ENCODE results near the gene OR5B21. TPM values are rescaled to one million over a fixed set of nuclear protein-coding genes. Genes with fewer than 3 reads are reported as not detected.

Gene OR5B21
- total RNA-seq: not detected
- long read RNA-seq: 0 reads

- Histone ChIP-seq H3K4me3 (no peak within 1 kb of the TSS), H3K36me3 (no peaks in the 10 kb centered on the region), H3K9me3 (no peaks in the 10 kb centered on the region), H3K4me1 (no peaks in the 10 kb centered on the region), H3K27ac (no peak within 1 kb of the TSS), H3K27me3 (no peaks in the 10 kb centered on the region)
- 100% methylated on average over 1 of the region's 1 CpG for WGBS (ENCODE audit: insufficient coverage, low coverage, low lambda C conversion rate, missing lambda C conversion rate)
- intact Hi-C loops (cut with DNase I): no loop called here
- ATAC-seq (no peak), DNase-seq (no peak)
- TF ChIP-seq POLR2A (IDR thresholded peaks at IDR 0.05) (no peak), CTCF (IDR thresholded peaks at IDR 0.05) (no peak)
Measured at GRCh38 chr11:58508005-58508404, at the start of gene OR5B21. OR5B21 (minus strand) TSS chr11:58508105; CDS start chr11:58508105, 0 bp downstream.

- no peak for ATAC-seq
- H3K9me3 ChIP-seq: no peaks in the 10 kb centered on the region
- peaks cover 0 to 82% (median 14%) of the 10 kb centered on the region in 4 donors for H3K36me3 ChIP-seq
- no peak overlapping the region for H3K27ac ChIP-seq
- no peaks in the 10 kb centered on the region for H3K27me3 ChIP-seq
- no peak overlapping the region for H3K4me3 ChIP-seq
- DNase-seq: no peak
- intact Hi-C loops (cut with DNase I): no loop called here
- 95% methylated on average over 7 of the region's 7 CpGs for WGBS (ENCODE audit: insufficient coverage, low coverage, low lambda C conversion rate, missing lambda C conversion rate)
- no peaks in the 10 kb centered on the region for H3K4me1 ChIP-seq
- TF ChIP-seq CTCF (IDR thresholded peaks at IDR 0.05): no peak
- no peak for TF ChIP-seq POLR2A (IDR thresholded peaks at IDR 0.05)
Measured at GRCh38 chr11:58549644-58550043, 41.7 kb upstream of the OR5B21 start.

- Histone ChIP-seq H3K27ac (no peak overlapping the region), H3K27me3 (no peaks in the 10 kb centered on the region), H3K36me3 (peaks cover 0 to 67% (median 11%) of the 10 kb centered on the region in 4 donors), H3K4me1 (no peaks in the 10 kb centered on the region), H3K9me3 (no peaks in the 10 kb centered on the region), H3K4me3 (no peak overlapping the region)
- WGBS (ENCODE audit: insufficient coverage, low coverage, low lambda C conversion rate, missing lambda C conversion rate): 100% methylated on average over 1 of the region's 1 CpG
- DNase-seq (no peak), ATAC-seq (no peak)
- TF ChIP-seq POLR2A (IDR thresholded peaks at IDR 0.05): no peak
- TF ChIP-seq CTCF (IDR thresholded peaks at IDR 0.05): no peak
- intact Hi-C loops (cut with DNase I): no loop called here
Measured at GRCh38 chr11:58546841-58547240, 38.9 kb upstream of the OR5B21 start.

GRCh38 chr11:58531865-58532341 is 24.0 kb upstream of the OR5B21 start:
- intact Hi-C loops (cut with DNase I): no loop called here
- Histone ChIP-seq H3K27me3 (no peaks in the 10 kb centered on the region), H3K36me3 (peaks cover 0 to 17% (median 0%) of the 10 kb centered on the region in 4 donors), H3K4me3 (no peak overlapping the region), H3K27ac (no peak overlapping the region), H3K9me3 (no peaks in the 10 kb centered on the region), H3K4me1 (no peaks in the 10 kb centered on the region)
- WGBS (ENCODE audit: insufficient coverage, low coverage, low lambda C conversion rate, missing lambda C conversion rate): 0% methylated on average over 1 of the region's 25 CpGs
- ATAC-seq (no peak), DNase-seq (no peak)
- TF ChIP-seq CTCF (IDR thresholded peaks at IDR 0.05) (no peak), POLR2A (IDR thresholded peaks at IDR 0.05) (no peak)

GRCh38 chr11:58530236-58530635 is 22.3 kb upstream of the OR5B21 start:
- H3K27me3 ChIP-seq: no peaks in the 10 kb centered on the region
- H3K9me3 ChIP-seq: no peaks in the 10 kb centered on the region
- no peak for DNase-seq
- intact Hi-C loops (cut with DNase I): no loop called here
- WGBS (ENCODE audit: insufficient coverage, low coverage, low lambda C conversion rate, missing lambda C conversion rate): 100% methylated on average over 2 of the region's 3 CpGs
- no peak overlapping the region for H3K27ac ChIP-seq
- ATAC-seq: no peak
- no peak overlapping the region for H3K4me3 ChIP-seq
- H3K4me1 ChIP-seq: no peaks in the 10 kb centered on the region
- peaks cover 0 to 17% (median 0%) of the 10 kb centered on the region in 4 donors for H3K36me3 ChIP-seq
- TF ChIP-seq CTCF (IDR thresholded peaks at IDR 0.05) (no peak), POLR2A (IDR thresholded peaks at IDR 0.05) (no peak)

All from right lobe of liver (tissue), 6 donors.